Keratinocyte (primary cell): ENCODE results near the gene RERE. TPM values are rescaled to one million over a fixed set of nuclear protein-coding genes. Genes with fewer than 3 reads are reported as not detected.

Source experiments
- DNase-seq: peaks from one replicate; pipeline ENCODE4 v3.0.0-alpha.2; 2011; ENCODE audit warnings: low read depth, missing footprints, low spot score
- FAIRE-seq: peaks from 2 replicates; lab custom pipeline; 2011; peaks lifted over from hg19 to GRCh38; lab: Jason Lieb, UNC
- H2AFZ ChIP-seq: 2 replicates; pipeline ENCODE4 v1.6.0; 2012; ENCODE audit warnings: low read length, control low read depth, inconsistent platforms; ENCODE audit not compliant: control insufficient read depth
- H3K27ac ChIP-seq: 2 replicates; pipeline ENCODE4 v1.5.1; 2011; ENCODE audit warnings: low read length; ENCODE audit not compliant: control insufficient read depth, insufficient read depth
- H3K27me3 ChIP-seq: 3 replicates; pipeline ENCODE4 v1.6.0; 2011; ENCODE audit warnings: low read length; ENCODE audit not compliant: control insufficient read depth, insufficient read depth; ENCODE audit errors: extremely low read depth
- H3K36me3 ChIP-seq, 2 experiments: 2 replicates in 1 of 2; 3 replicates in 1 of 2; pipeline ENCODE4 v1.5.1; 2011; ENCODE audit warnings: low read length in 2 of 2, mild to moderate bottlenecking in 1 of 2; ENCODE audit not compliant: control insufficient read depth in 2 of 2, insufficient read depth in 2 of 2; ENCODE audit errors: extremely low read depth in 1 of 2
- H3K4me1 ChIP-seq: 3 replicates; pipeline ENCODE4 v1.5.1; 2011; ENCODE audit warnings: low read length; ENCODE audit not compliant: control insufficient read depth, insufficient read depth; ENCODE audit errors: extremely low read depth
- H3K4me2 ChIP-seq: 3 replicates; pipeline ENCODE4 v1.6.0; 2011; ENCODE audit warnings: low read depth, low read length; ENCODE audit not compliant: control insufficient read depth, insufficient read depth; ENCODE audit errors: extremely low read depth
- H3K4me3 ChIP-seq, 3 experiments: fragments of 200-600 bp in 1 of 3; sonication (generic) in 1 of 3; 2 replicates in 2 of 3; 3 replicates in 1 of 3; pipeline ENCODE4 v1.5.1; 2011 to 2016; ENCODE audit warnings: low read length in 3 of 3, mild to moderate bottlenecking in 3 of 3, control low read depth in 2 of 3, inconsistent platforms in 1 of 3, low read depth in 1 of 3, mixed read lengths in 1 of 3, mixed run types in 1 of 3, moderate library complexity in 1 of 3; ENCODE audit not compliant: control insufficient read depth in 2 of 3, insufficient read depth in 2 of 3; ENCODE audit errors: extremely low read depth in 1 of 3
- H3K79me2 ChIP-seq: 2 replicates; pipeline ENCODE4 v1.6.0; 2012; ENCODE audit warnings: low read length; ENCODE audit not compliant: control insufficient read depth, insufficient read depth
- H3K9ac ChIP-seq: 3 replicates; pipeline ENCODE4 v1.6.0; 2011; ENCODE audit warnings: low read length; ENCODE audit not compliant: control insufficient read depth, insufficient read depth; ENCODE audit errors: extremely low read depth
- H3K9me1 ChIP-seq: 3 replicates; pipeline ENCODE4 v1.6.0; 2011; ENCODE audit warnings: low read length; ENCODE audit not compliant: control insufficient read depth, insufficient read depth; ENCODE audit errors: extremely low read depth
- H3K9me3 ChIP-seq: 2 replicates; pipeline ENCODE4 v1.5.1; 2012; ENCODE audit warnings: low read depth, low read length; ENCODE audit not compliant: control insufficient read depth
- H4K20me1 ChIP-seq: 3 replicates; pipeline ENCODE4 v1.6.0; 2011; ENCODE audit warnings: low read length; ENCODE audit not compliant: control insufficient read depth, insufficient read depth; ENCODE audit errors: extremely low read depth
- EZH2 ChIP-seq: IDR thresholded peaks from one replicate; pipeline ENCODE4 v1.6.1; 2012; ENCODE audit warnings: inconsistent platforms, mild to moderate bottlenecking, low read length, moderate library complexity
- dilution Hi-C: fragments of 300-500 bp; cut with MboI; formaldehyde crosslinking; loops from one replicate; pipeline ENCODE4 v1.7.0; 2020; ENCODE audit warnings: low sequenced_read_pairs; ENCODE audit not compliant: extremely low pct_ligation_motif_present
- polyA plus RNA-seq, 5 experiments: library from polyadenylated mRNA; depleted of rRNA in 3 of 5; stranded (reverse) in 3 of 5; stranded (forward) in 1 of 5; unstranded in 1 of 5; fragments of >200 nt; gene quantifications; 1 replicate in 1 of 5; 2 replicates in 3 of 5; 3 replicates in 1 of 5; pipeline versions ENCODE4 v1.2.1 to v1.2.3, GENCODE V29; 2011 to 2012; ENCODE audit warnings: missing spikeins in 2 of 5, low read depth in 1 of 5, low replicate concordance in 1 of 5
- TF ChIP-seq, protein P1 (sequence below), 3 experiments: IDR thresholded peaks in 1 of 3; conservative IDR thresholded peaks in 1 of 3; optimal IDR thresholded peaks in 1 of 3; 2 replicates in 2 of 3; 3 replicates in 1 of 3; pipeline versions ENCODE3 to v1.5.1; 2011; ENCODE audit warnings: low read length in 3 of 3, mild to moderate bottlenecking in 3 of 3, moderate library complexity in 2 of 3, control low read depth in 1 of 3, inconsistent platforms in 1 of 3; ENCODE audit not compliant: insufficient read depth in 2 of 3; ENCODE audit errors: extremely low read depth in 1 of 3

RERE gene
- polyA plus RNA-seq, 1 donor (not counting 4 experiments of a cell fraction or from before 2014, with no cell fraction given): 3.8 TPM

- Histone ChIP-seq H3K9ac (no peak overlapping the region), H3K4me1 (peaks cover 25% of the 10 kb centered on the region), H3K4me2 (peak overlapping the region; percentile 37), H2AFZ (no peak overlapping the region), H3K9me1 (no peaks in the 10 kb centered on the region), H3K79me2 (peaks cover 14% of the 10 kb centered on the region), H3K4me3 (no peak overlapping the region), H3K9me3 (no peaks in the 10 kb centered on the region), H3K36me3 (no peaks in the 10 kb centered on the region), H4K20me1 (no peaks in the 10 kb centered on the region), H3K27ac (no peak overlapping the region), H3K27me3 (no peaks in the 10 kb centered on the region)
- FAIRE-seq (no peak), DNase-seq (no peak)
- TF ChIP-seq, protein P1, sequence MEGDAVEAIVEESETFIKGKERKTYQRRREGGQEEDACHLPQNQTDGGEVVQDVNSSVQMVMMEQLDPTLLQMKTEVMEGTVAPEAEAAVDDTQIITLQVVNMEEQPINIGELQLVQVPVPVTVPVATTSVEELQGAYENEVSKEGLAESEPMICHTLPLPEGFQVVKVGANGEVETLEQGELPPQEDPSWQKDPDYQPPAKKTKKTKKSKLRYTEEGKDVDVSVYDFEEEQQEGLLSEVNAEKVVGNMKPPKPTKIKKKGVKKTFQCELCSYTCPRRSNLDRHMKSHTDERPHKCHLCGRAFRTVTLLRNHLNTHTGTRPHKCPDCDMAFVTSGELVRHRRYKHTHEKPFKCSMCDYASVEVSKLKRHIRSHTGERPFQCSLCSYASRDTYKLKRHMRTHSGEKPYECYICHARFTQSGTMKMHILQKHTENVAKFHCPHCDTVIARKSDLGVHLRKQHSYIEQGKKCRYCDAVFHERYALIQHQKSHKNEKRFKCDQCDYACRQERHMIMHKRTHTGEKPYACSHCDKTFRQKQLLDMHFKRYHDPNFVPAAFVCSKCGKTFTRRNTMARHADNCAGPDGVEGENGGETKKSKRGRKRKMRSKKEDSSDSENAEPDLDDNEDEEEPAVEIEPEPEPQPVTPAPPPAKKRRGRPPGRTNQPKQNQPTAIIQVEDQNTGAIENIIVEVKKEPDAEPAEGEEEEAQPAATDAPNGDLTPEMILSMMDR (optimal IDR thresholded peaks at IDR 0.05 in 1 of 3, IDR thresholded peaks at IDR 0.05 in 1 of 3, conservative IDR thresholded peaks at IDR 0.05 in 1 of 3; ENCODE audit: extremely low read depth in 1 of 3, insufficient read depth in 2 of 3, low read length in 3 of 3): no peak
- TF ChIP-seq EZH2: no peak
- dilution Hi-C loops: no loop called here
These were observed 142.5 kb downstream of the RERE start for GRCh38 chr1:8674912-8675311.

DNA sequence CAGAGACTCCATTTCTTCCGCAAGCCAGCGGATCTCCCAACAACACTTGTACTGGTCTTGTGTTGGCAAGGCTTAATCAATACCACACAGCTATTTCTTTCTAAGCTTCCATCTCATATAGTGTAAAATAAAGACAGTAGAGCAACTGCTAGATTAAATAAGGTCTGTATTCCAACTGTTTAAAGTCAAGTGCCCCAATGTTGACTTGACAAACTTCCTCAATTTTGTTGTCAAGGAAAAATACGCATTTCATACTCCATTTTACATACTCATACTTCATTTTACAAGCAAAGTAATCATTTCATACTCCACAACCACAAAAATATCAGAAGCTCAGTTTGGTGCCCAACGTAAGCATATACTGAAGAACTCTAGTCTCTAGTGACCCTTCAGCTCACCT lies 143.0 kb downstream of the RERE start:
- dilution Hi-C loops: no loop called here

More for the DNA sequence above, 143.0 kb downstream of the RERE start:
- TF ChIP-seq, protein P1 (optimal IDR thresholded peaks at IDR 0.05 in 1 of 3, IDR thresholded peaks at IDR 0.05 in 1 of 3, conservative IDR thresholded peaks at IDR 0.05 in 1 of 3; ENCODE audit: extremely low read depth in 1 of 3, insufficient read depth in 2 of 3, low read length in 3 of 3): no peak
- no peak for TF ChIP-seq EZH2
- Histone ChIP-seq H3K4me3 (no peak overlapping the region), H2AFZ (no peak overlapping the region), H3K36me3 (no peaks in the 10 kb centered on the region), H3K4me1 (peaks cover 27% of the 10 kb centered on the region), H3K9ac (no peak overlapping the region), H3K27ac (no peak overlapping the region), H3K79me2 (peaks cover 15% of the 10 kb centered on the region), H3K9me1 (no peaks in the 10 kb centered on the region), H3K9me3 (no peaks in the 10 kb centered on the region), H3K27me3 (no peaks in the 10 kb centered on the region), H3K4me2 (peak overlapping the region; percentile 3), H4K20me1 (no peaks in the 10 kb centered on the region)
- DNase-seq (no peak), FAIRE-seq (no peak)
